IMR-90 (cell line): ENCODE results near the gene H2BK1. TPM values are rescaled to one million over a fixed set of nuclear protein-coding genes. Genes with fewer than 3 reads are reported as not detected.

Experiments used
- ATAC-seq: fragments of 200-7000 bp; cut with Tn5 transposase; 2 replicates; pipeline ENCODE4 v1.9.1; 2020; ENCODE audit warnings: low read depth, mild to moderate bottlenecking, moderate library complexity
- BruUV-seq: library from RNA; stranded (reverse); fragments of 400-500 nt; replicated peaks from 2 replicates; lab custom pipeline; 2021; lab: Mats Ljungman, UMichigan
- CTCF ChIA-PET: fragments of 300-600 bp; formaldehyde crosslinking; extraction: SDS; loops from one replicate; lab custom pipeline; 2021; ENCODE audit warnings: antibody characterized with exemption; lab: Yijun Ruan, JAX
- POLR2A ChIA-PET: fragments of 300-600 bp; sonication (Branson Sonifier 250); formaldehyde crosslinking; loops from one replicate; lab custom pipeline; 2022; ENCODE audit warnings: antibody characterized with exemption; ENCODE audit not compliant: unreplicated experiment; lab: Charles Lee
- DNase-seq: peaks from one replicate; pipeline ENCODE4 v3.0.0; 2013
- H2AFZ ChIP-seq: replicated peaks from 2 replicates; pipeline ENCODE3; 2013; ENCODE audit warnings: low read length, mild to moderate bottlenecking; ENCODE audit not compliant: poor library complexity
- H2AK5ac ChIP-seq: 2 replicates; pipeline ENCODE4 v1.6.1; 2013; ENCODE audit warnings: low read depth, low read length, inconsistent platforms
- H2AK9ac ChIP-seq: replicated peaks from 2 replicates; pipeline ENCODE3; 2013; ENCODE audit warnings: mild to moderate bottlenecking, low read depth, low read length, moderate library complexity; ENCODE audit not compliant: poor library complexity
- H2BK120ac ChIP-seq: 2 replicates; pipeline ENCODE4 v1.6.1; 2013; ENCODE audit warnings: low read depth, low read length, inconsistent platforms
- H2BK15ac ChIP-seq: 3 replicates; pipeline ENCODE4 v1.6.1; 2013; ENCODE audit warnings: low read depth, low read length, inconsistent platforms
- H2BK20ac ChIP-seq: 2 replicates; pipeline ENCODE4 v1.6.1; 2013; ENCODE audit warnings: low read depth, mild to moderate bottlenecking, inconsistent platforms, low read length, moderate library complexity
- H2BK5ac ChIP-seq: 2 replicates; pipeline ENCODE4 v1.6.1; 2013; ENCODE audit warnings: mild to moderate bottlenecking, low read depth, low read length, inconsistent platforms; ENCODE audit not compliant: poor library complexity, severe bottlenecking
- H3K14ac ChIP-seq: replicated peaks from 2 replicates; pipeline ENCODE4 v1.6.1; 2013; ENCODE audit warnings: low read depth, low read length, inconsistent platforms
- H3K18ac ChIP-seq: 2 replicates; pipeline ENCODE4 v1.6.1; 2013; ENCODE audit warnings: low read depth, low read length, control low read depth
- H3K23ac ChIP-seq: 2 replicates; pipeline ENCODE4 v1.6.1; 2013; ENCODE audit warnings: low read depth, low read length, inconsistent platforms
- H3K27ac ChIP-seq: 2 replicates; pipeline ENCODE4 v1.5.1; 2013; ENCODE audit warnings: mild to moderate bottlenecking, control low read depth, low read length; ENCODE audit not compliant: insufficient read depth
- H3K27me3 ChIP-seq: 2 replicates; pipeline ENCODE4 v1.6.1; 2013; ENCODE audit warnings: low read length; ENCODE audit not compliant: control insufficient read depth, insufficient read depth
- H3K36me3 ChIP-seq: 2 replicates; pipeline ENCODE4 v1.6.1; 2013; ENCODE audit warnings: low read length, mixed read lengths; ENCODE audit not compliant: control insufficient read depth, insufficient read depth
- H3K4ac ChIP-seq: 2 replicates; pipeline ENCODE4 v1.6.1; 2013; ENCODE audit warnings: low read depth, low read length, inconsistent platforms
- H3K4me1 ChIP-seq: 2 replicates; pipeline ENCODE4 v1.6.1; 2013; ENCODE audit warnings: low read length, mixed read lengths; ENCODE audit not compliant: control insufficient read depth, insufficient read depth
- H3K4me2 ChIP-seq: 2 replicates; pipeline ENCODE4 v1.6.1; 2013; ENCODE audit warnings: low read depth, mild to moderate bottlenecking, control low read depth, low read length, moderate library complexity
- H3K4me3 ChIP-seq: 2 replicates; pipeline ENCODE4 v1.5.1; 2013; ENCODE audit warnings: low read depth, mild to moderate bottlenecking, control low read depth, low read length, moderate library complexity; ENCODE audit not compliant: insufficient read depth
- H3K56ac ChIP-seq: 2 replicates; pipeline ENCODE4 v1.6.1; 2013; ENCODE audit warnings: low read length, inconsistent platforms; ENCODE audit not compliant: insufficient read depth; ENCODE audit errors: extremely low read depth
- H3K79me1 ChIP-seq, 2 experiments: 2 replicates each; pipeline ENCODE4 v1.6.1; 2013; ENCODE audit warnings: low read length in 2 of 2, inconsistent platforms in 1 of 2, low read depth in 1 of 2
- H3K9ac ChIP-seq: 2 replicates; pipeline ENCODE4 v1.6.1; 2013; ENCODE audit warnings: low read depth, low read length, control low read depth
- H3K9me1 ChIP-seq: 2 replicates; pipeline ENCODE4 v1.6.1; 2013; ENCODE audit warnings: low read length, inconsistent platforms; ENCODE audit not compliant: insufficient read depth
- H3K9me3 ChIP-seq: 2 replicates; pipeline ENCODE4 v1.6.1; 2013; ENCODE audit warnings: low read length; ENCODE audit not compliant: control insufficient read depth, insufficient read depth
- H4K20me1 ChIP-seq: 2 replicates; pipeline ENCODE4 v1.6.1; 2013; ENCODE audit warnings: low read length, inconsistent platforms; ENCODE audit not compliant: insufficient read depth
- H4K5ac ChIP-seq: 2 replicates; pipeline ENCODE4 v1.6.1; 2013; ENCODE audit warnings: mild to moderate bottlenecking, low read depth, low read length, control low read depth
- H4K8ac ChIP-seq, 2 experiments: 2 replicates each; pipeline ENCODE4 v1.6.1; 2013; ENCODE audit warnings: low read depth in 2 of 2, low read length in 2 of 2, control low read depth in 1 of 2, inconsistent platforms in 1 of 2
- H4K91ac ChIP-seq: 2 replicates; pipeline ENCODE4 v1.6.1; 2013; ENCODE audit warnings: low read depth, low read length, inconsistent platforms; ENCODE audit not compliant: insufficient read depth
- BHLHE40 ChIP-seq: fragments of 150-350 bp; IDR thresholded peaks from 2 replicates; pipeline ENCODE4 v1.6.1; 2016; ENCODE audit warnings: mild to moderate bottlenecking, low read depth, low read length
- CEBPB ChIP-seq: IDR thresholded peaks from 2 replicates; pipeline ENCODE4 v1.6.1; 2012; ENCODE audit warnings: low read depth, low read length, improper control_type of control experiment
- CHD1 ChIP-seq: IDR thresholded peaks from 2 replicates; pipeline ENCODE4 v1.6.1; 2012; ENCODE audit warnings: low read depth, low read length, improper control_type of control experiment
- FOS ChIP-seq: fragments of 150-350 bp; IDR thresholded peaks from 2 replicates; pipeline ENCODE4 v1.6.1; 2016; ENCODE audit warnings: low read depth, low read length
- MAZ ChIP-seq: IDR thresholded peaks from 2 replicates; pipeline ENCODE4 v1.6.1; 2012; ENCODE audit warnings: low read depth, mild to moderate bottlenecking, low read length, improper control_type of control experiment, moderate library complexity, borderline replicate concordance
- NFE2L2 ChIP-seq: fragments of 150-350 bp; IDR thresholded peaks from 2 replicates; pipeline ENCODE4 v1.6.1; 2016; ENCODE audit warnings: low read depth, mild to moderate bottlenecking, low read length
- POLR2A ChIP-seq: IDR thresholded peaks from 2 replicates; pipeline ENCODE4 v1.6.1; 2012; ENCODE audit warnings: mild to moderate bottlenecking, low read depth, low read length
- RAD21 ChIP-seq: IDR thresholded peaks from 2 replicates; pipeline ENCODE4 v1.6.1; 2012; ENCODE audit warnings: low read length, improper control_type of control experiment
- RFX5 ChIP-seq: IDR thresholded peaks from 2 replicates; pipeline ENCODE4 v1.8.0; 2012; ENCODE audit warnings: low read depth, mild to moderate bottlenecking, low read length, moderate library complexity
- WGBS, 2 experiments: methylation state at CpG; one replicate each; pipeline versions ENCODE4 v1.1.5 to v1.1.7; 2013; ENCODE audit warnings: missing lambda C conversion rate in 2 of 2; ENCODE audit not compliant: insufficient read length in 1 of 2; ENCODE audit errors: extremely low coverage in 2 of 2; 5-methylcytosine and 5-hydroxymethylcytosine counted together
- dilution Hi-C: fragments of 300-500 bp; cut with HindIII; formaldehyde crosslinking; loops from one replicate; pipeline ENCODE4 v1.14.3; 2018; ENCODE audit warnings: low sequenced_read_pairs; ENCODE audit not compliant: unreplicated experiment
- in situ Hi-C: fragments of 300-500 bp; cut with MboI; formaldehyde crosslinking; loops from 3 replicates; pipeline ENCODE4 v1.14.3; 2019; ENCODE audit warnings: low sequenced_read_pairs, inconsistent platforms, mixed read lengths
- intact Hi-C: fragments of 100-400 bp; cut with micrococcal nuclease; formaldehyde crosslinking; loops from 2 replicates; pipeline ENCODE4 v1.10.0; 2022
- polyA plus RNA-seq, 3 experiments: library from polyadenylated mRNA; depleted of rRNA; stranded (reverse); fragments of >200 nt; gene quantifications; 2 replicates each; pipeline ENCODE4 v1.2.3, GENCODE V29; 2012; ENCODE audit warnings: low replicate concordance in 1 of 3
- total RNA-seq: library from RNA; depleted of rRNA; stranded (reverse); fragments of >200 nt; gene quantifications from 2 replicates; pipeline ENCODE4 v1.2.3, GENCODE V29; 2012
- TF ChIP-seq, protein P1 (sequence below): conservative IDR thresholded peaks from 2 replicates; pipeline ENCODE4 v1.5.1; 2012; ENCODE audit warnings: mild to moderate bottlenecking, low read depth, low read length, improper control_type of control experiment
- TF ChIP-seq, protein P2 (sequence below): fragments of 150-350 bp; IDR thresholded peaks from 2 replicates; pipeline ENCODE4 v1.6.1; 2016; ENCODE audit warnings: low read depth, mild to moderate bottlenecking, low read length, moderate library complexity, borderline replicate concordance

H2BK1 gene
- total and polyA plus RNA-seq, 2 of the 4 experiments (the other 2 are of a cell fraction): not detected

DNA sequence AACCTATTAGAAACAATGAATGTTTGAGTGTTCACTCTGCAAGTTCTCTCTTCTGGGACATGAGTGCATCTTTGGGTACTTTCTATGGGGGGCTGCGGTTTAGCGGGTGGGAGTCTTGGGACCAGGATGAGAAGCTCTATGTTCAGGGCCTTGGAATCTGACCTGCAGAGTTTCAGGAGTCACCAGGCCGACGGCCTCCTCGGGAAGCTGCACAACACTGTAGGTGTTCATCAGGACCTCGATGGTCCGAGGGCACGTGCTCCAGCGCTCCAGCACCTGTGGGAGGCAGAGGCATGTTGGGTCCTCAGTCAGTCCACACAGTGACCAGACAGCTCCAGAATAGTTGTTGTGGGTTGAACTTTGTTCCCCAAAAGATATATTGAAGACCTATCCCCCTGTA lies 33.9 kb downstream of the H2BK1 start:
- Histone ChIP-seq H3K56ac (no peak overlapping the region), H3K14ac (no peak overlapping the region), H4K5ac (no peak overlapping the region), H4K91ac (no peak overlapping the region), H2BK15ac (no peak overlapping the region), H3K18ac (no peak overlapping the region), H3K4me3 (no peak overlapping the region), H3K23ac (no peak overlapping the region), H3K9me1 (no peaks in the 10 kb centered on the region), H3K36me3 (no peaks in the 10 kb centered on the region), H2BK20ac (no peak overlapping the region), H3K27ac (no peak overlapping the region), H4K8ac (no peak overlapping the region), H2AK9ac (no peak overlapping the region), H2BK5ac (no peak overlapping the region), H2AFZ (no peak overlapping the region), H4K20me1 (no peaks in the 10 kb centered on the region), H3K4ac (no peak overlapping the region), H3K9ac (no peak overlapping the region), H3K79me1 (no peaks in the 10 kb centered on the region), H3K9me3 (no peaks in the 10 kb centered on the region; the same call in 1 of the 2 replicates), H3K4me2 (no peak overlapping the region), H3K27me3 (peaks cover 66% of the 10 kb centered on the region), H3K4me1 (no peaks in the 10 kb centered on the region), H2BK120ac (no peak overlapping the region), H2AK5ac (no peak overlapping the region)
- intact Hi-C loops (no loop called here), dilution Hi-C loops (no loop called here), in situ Hi-C loops (no loop called here)
- WGBS, 2 experiments: 66% methylated on average over 5 of the region's 9 CpGs; no CpG with 5 or more reads in 1 of the 2 experiments
- ATAC-seq (no peak), DNase-seq (no peak)
- BruUV-seq: no TSS peak
- ChIA-PET POLR2A (no interaction called here), CTCF (no interaction called here)
- TF ChIP-seq, protein P1, sequence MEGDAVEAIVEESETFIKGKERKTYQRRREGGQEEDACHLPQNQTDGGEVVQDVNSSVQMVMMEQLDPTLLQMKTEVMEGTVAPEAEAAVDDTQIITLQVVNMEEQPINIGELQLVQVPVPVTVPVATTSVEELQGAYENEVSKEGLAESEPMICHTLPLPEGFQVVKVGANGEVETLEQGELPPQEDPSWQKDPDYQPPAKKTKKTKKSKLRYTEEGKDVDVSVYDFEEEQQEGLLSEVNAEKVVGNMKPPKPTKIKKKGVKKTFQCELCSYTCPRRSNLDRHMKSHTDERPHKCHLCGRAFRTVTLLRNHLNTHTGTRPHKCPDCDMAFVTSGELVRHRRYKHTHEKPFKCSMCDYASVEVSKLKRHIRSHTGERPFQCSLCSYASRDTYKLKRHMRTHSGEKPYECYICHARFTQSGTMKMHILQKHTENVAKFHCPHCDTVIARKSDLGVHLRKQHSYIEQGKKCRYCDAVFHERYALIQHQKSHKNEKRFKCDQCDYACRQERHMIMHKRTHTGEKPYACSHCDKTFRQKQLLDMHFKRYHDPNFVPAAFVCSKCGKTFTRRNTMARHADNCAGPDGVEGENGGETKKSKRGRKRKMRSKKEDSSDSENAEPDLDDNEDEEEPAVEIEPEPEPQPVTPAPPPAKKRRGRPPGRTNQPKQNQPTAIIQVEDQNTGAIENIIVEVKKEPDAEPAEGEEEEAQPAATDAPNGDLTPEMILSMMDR: no peak
- TF ChIP-seq CEBPB (no peak), NFE2L2 (no peak), RAD21 (no peak), BHLHE40 (no peak), CHD1 (no peak), MAZ (no peak), RFX5 (no peak), POLR2A (no peak), FOS (no peak)
- TF ChIP-seq, protein P2, sequence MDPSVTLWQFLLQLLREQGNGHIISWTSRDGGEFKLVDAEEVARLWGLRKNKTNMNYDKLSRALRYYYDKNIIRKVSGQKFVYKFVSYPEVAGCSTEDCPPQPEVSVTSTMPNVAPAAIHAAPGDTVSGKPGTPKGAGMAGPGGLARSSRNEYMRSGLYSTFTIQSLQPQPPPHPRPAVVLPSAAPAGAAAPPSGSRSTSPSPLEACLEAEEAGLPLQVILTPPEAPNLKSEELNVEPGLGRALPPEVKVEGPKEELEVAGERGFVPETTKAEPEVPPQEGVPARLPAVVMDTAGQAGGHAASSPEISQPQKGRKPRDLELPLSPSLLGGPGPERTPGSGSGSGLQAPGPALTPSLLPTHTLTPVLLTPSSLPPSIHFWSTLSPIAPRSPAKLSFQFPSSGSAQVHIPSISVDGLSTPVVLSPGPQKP: no peak
